Stimulated activated naive CD8-positive, alpha-beta T cell treated with anti-CD3 and anti-CD28 coated beads, Interleukin-15, amount 100 ng/mL, for 72 hours (primary cell): ENCODE results near the gene TCL1B.

Source experiments
- ATAC-seq: fragments of 150-1000 bp; cut with Tn5 transposase; 2 replicates; pipeline ENCODE4 v1.10.0; 2021; ENCODE audit warnings: mild to moderate bottlenecking, moderate library complexity
- DNase-seq, 2 donors: peaks; one replicate each; pipeline ENCODE4 v3.0.0; 2021 to 2022
- H3K27ac Mint-ChIP-seq, 2 donors: one replicate each; pipeline ENCODE4 v1.8.0; 2022; ENCODE audit warnings: mild to moderate bottlenecking in 2 of 2, mixed read lengths in 2 of 2, moderate library complexity in 2 of 2
- H3K27me3 Mint-ChIP-seq: one replicate; pipeline ENCODE4 v1.8.0; 2022; ENCODE audit warnings: mixed read lengths
- H3K4me1 Mint-ChIP-seq: one replicate; pipeline ENCODE4 v1.8.0; 2022; ENCODE audit warnings: mild to moderate bottlenecking, mixed read lengths
- H3K4me3 Mint-ChIP-seq, 2 donors: one replicate each; pipeline ENCODE4 v1.8.0; 2022; ENCODE audit warnings: mild to moderate bottlenecking in 2 of 2, mixed read lengths in 2 of 2, moderate library complexity in 1 of 2
- H3K9me3 Mint-ChIP-seq, 2 donors: one replicate each; pipeline ENCODE4 v1.8.0; 2022; ENCODE audit warnings: mixed read lengths in 2 of 2

The TCL1B gene

GRCh38 chr14:95686935-95687334 is 709 bp downstream of the TCL1B start:
- Mint-ChIP-seq H3K4me1 (no peaks in the 10 kb centered on the region), H3K27ac (no peak overlapping the region), H3K4me3 (no peak overlapping the region), H3K9me3 (no peaks in the 10 kb centered on the region), H3K27me3 (peaks cover 30% of the 10 kb centered on the region)
- DNase-seq, result no peak
- ATAC-seq, result no peak

- peaks cover 40% of the 10 kb centered on the region for H3K27me3 Mint-ChIP-seq
- no peaks in the 10 kb centered on the region for H3K4me1 Mint-ChIP-seq
- H3K27ac Mint-ChIP-seq, result no peak overlapping the region
- no peaks in the 10 kb centered on the region for H3K9me3 Mint-ChIP-seq
- no peak overlapping the region for H3K4me3 Mint-ChIP-seq
- ATAC-seq (no peak), DNase-seq (no peak)
These were observed 3.2 kb downstream of the TCL1B start for GRCh38 chr14:95689441-95689840.

DNA sequence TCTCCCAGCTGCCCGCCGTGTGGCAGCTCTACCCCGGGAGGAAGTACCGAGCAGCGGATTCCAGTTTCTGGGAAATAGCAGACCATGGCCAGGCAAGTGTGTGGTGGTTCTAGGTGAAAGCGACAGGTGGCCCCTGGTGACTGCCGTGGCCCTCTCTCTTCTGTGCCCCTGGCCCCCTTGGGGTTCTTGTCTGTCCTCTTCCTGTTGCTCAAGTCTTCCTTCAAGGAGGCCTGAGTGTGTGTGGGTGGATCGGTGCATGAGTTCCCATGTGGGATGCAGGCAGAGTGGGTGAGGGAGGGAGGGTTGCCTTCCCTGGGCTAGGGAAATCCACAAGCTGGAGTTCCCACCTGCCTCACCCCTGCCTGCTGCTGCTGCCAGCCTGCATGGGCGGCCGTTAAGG is 4.6 kb downstream of the TCL1B start:
- H3K4me3 Mint-ChIP-seq, result no peak overlapping the region
- ATAC-seq, result no peak
- no peak for DNase-seq
- peaks cover 33% of the 10 kb centered on the region for H3K27me3 Mint-ChIP-seq
- H3K27ac Mint-ChIP-seq, result no peak overlapping the region
- H3K4me1 Mint-ChIP-seq, result no peaks in the 10 kb centered on the region
- no peaks in the 10 kb centered on the region for H3K9me3 Mint-ChIP-seq

GRCh38 chr14:95691591-95691990 is 5.4 kb downstream of the TCL1B start:
- no peak for ATAC-seq
- H3K9me3 Mint-ChIP-seq, result no peaks in the 10 kb centered on the region
- DNase-seq, result no peak
- H3K4me3 Mint-ChIP-seq, result no peak overlapping the region
- peaks cover 39% of the 10 kb centered on the region for H3K27me3 Mint-ChIP-seq
- H3K4me1 Mint-ChIP-seq, result no peaks in the 10 kb centered on the region
- H3K27ac Mint-ChIP-seq, result no peak overlapping the region

DNA sequence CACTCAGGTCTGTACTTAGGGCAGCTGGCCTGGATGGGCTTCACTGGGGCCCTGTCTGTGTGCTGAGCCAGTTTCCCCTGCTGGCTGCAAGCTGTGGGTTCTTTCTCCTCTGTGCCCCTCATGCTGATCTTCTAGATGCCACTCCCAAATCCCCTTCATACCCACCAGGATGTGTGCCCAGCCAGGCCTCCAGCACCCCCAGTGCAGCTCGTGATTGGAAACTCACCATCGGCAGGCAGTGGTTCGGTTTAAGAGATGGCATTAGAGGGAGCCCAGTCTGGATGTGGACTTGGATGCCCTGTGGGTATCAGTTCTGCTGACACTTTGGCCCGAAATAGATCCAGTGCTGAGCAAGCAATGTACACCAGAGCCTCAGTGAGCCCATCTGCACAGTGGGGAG is 5.9 kb downstream of the TCL1B start:
- H3K4me1 Mint-ChIP-seq, result no peaks in the 10 kb centered on the region
- ATAC-seq, result no peak
- H3K27ac Mint-ChIP-seq, result no peak overlapping the region
- H3K27me3 Mint-ChIP-seq, result peaks cover 44% of the 10 kb centered on the region
- H3K9me3 Mint-ChIP-seq, result no peaks in the 10 kb centered on the region
- no peak overlapping the region for H3K4me3 Mint-ChIP-seq
- no peak for DNase-seq

DNA sequence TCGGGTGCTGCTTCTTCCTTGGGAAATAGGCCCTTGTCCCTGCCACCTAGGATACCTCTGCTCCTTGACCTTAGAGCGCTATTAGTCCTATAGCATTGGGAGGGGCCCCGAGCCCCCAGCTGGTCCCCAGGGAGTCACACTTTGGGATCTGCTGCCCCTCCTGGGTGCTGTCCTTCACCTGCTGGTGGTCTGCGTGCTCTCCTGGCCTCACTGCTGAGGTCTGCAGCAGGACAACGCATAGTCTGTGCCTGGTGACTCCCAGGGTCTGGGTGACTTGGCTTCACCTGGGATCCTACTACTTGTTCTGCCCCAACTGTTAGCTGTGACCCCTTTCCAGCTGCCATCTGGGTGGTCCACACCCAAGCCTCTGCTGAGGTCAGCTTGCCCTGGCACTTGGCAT is 8.8 kb downstream of the TCL1B start:
- Mint-ChIP-seq H3K27ac (no peak overlapping the region), H3K9me3 (no peaks in the 10 kb centered on the region), H3K4me1 (peaks cover 13% of the 10 kb centered on the region), H3K27me3 (peaks cover 64% of the 10 kb centered on the region), H3K4me3 (no peak overlapping the region)
- DNase-seq (no peak), ATAC-seq (no peak)

GRCh38 chr14:95695913-95696312 is 9.7 kb downstream of the TCL1B start:
- no peak overlapping the region for H3K27ac Mint-ChIP-seq
- no peaks in the 10 kb centered on the region for H3K9me3 Mint-ChIP-seq
- H3K27me3 Mint-ChIP-seq, result peaks cover 68% of the 10 kb centered on the region
- H3K4me3 Mint-ChIP-seq, result no peak overlapping the region
- DNase-seq (no peak), ATAC-seq (no peak)
- H3K4me1 Mint-ChIP-seq, result peaks cover 13% of the 10 kb centered on the region

DNA sequence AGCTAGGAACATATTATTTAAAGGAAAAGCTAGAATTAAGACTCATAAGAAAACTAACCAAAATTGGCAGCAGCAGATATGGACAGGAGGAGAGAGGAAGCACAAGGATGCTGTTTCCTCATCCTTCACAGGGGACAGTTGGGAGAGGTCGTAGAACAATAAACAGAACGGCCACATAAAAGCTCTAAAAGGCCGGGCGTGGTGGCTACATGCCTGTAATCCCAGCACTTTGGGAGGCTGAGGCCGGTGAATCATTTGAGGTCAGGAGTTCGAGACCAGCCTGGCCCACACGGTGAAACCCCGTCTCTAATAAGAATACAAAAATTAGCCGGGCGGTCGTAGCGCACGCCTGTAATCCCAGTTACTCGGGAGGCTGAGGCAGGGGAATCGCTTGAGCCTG is 10.5 kb downstream of the TCL1B start:
- H3K27me3 Mint-ChIP-seq, result peaks cover 72% of the 10 kb centered on the region

DNA sequence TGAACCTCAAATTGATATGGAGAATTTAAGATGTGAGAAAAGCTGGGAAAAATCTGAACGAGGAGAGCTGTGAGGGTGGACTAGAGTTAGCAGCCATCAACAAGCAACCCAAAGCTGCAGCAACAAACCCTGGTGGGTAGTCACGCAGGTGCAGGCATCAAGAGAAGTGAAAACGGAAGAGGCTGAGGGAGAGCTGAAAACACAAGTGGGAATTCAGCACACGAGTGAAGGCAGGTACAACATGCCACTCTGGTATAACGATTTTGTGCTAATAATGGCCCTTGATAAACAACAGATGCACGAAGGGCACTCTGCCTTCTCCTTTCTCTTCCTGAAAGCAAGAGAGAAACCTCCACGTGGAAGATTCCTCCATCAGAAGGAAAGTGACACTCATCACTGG is 11.5 kb downstream of the TCL1B start:
- no peak overlapping the region for H3K27ac Mint-ChIP-seq
- ATAC-seq (no peak), DNase-seq (no peak)
- peaks cover 13% of the 10 kb centered on the region for H3K4me1 Mint-ChIP-seq
- peaks cover 72% of the 10 kb centered on the region for H3K27me3 Mint-ChIP-seq
- no peak overlapping the region for H3K4me3 Mint-ChIP-seq
- no peaks in the 10 kb centered on the region for H3K9me3 Mint-ChIP-seq

More for the DNA sequence above, 10.5 kb downstream of the TCL1B start:
- DNase-seq (no peak), ATAC-seq (no peak)
- Mint-ChIP-seq H3K27ac (no peak overlapping the region), H3K4me3 (no peak overlapping the region), H3K9me3 (no peaks in the 10 kb centered on the region), H3K4me1 (peaks cover 13% of the 10 kb centered on the region)

GRCh38 chr14:95698287-95698686 is 12.1 kb downstream of the TCL1B start:
- ATAC-seq (no peak), DNase-seq (no peak)
- Mint-ChIP-seq H3K4me3 (no peak overlapping the region), H3K9me3 (no peaks in the 10 kb centered on the region), H3K27ac (no peak overlapping the region), H3K4me1 (peaks cover 13% of the 10 kb centered on the region), H3K27me3 (peaks cover 72% of the 10 kb centered on the region)

- H3K27me3 Mint-ChIP-seq, result peaks cover 74% of the 10 kb centered on the region
- no peaks in the 10 kb centered on the region for H3K9me3 Mint-ChIP-seq
- H3K4me3 Mint-ChIP-seq, result peak overlapping the region in 1 of 2 donors; percentile 9
- ATAC-seq (peak; percentile 72), DNase-seq (no peak)
- H3K27ac Mint-ChIP-seq, result peak overlapping the region in 1 of 2 donors; percentile 69
- peaks cover 13% of the 10 kb centered on the region for H3K4me1 Mint-ChIP-seq
These were observed 13.2 kb downstream of the TCL1B start for GRCh38 chr14:95699412-95699811.

DNA sequence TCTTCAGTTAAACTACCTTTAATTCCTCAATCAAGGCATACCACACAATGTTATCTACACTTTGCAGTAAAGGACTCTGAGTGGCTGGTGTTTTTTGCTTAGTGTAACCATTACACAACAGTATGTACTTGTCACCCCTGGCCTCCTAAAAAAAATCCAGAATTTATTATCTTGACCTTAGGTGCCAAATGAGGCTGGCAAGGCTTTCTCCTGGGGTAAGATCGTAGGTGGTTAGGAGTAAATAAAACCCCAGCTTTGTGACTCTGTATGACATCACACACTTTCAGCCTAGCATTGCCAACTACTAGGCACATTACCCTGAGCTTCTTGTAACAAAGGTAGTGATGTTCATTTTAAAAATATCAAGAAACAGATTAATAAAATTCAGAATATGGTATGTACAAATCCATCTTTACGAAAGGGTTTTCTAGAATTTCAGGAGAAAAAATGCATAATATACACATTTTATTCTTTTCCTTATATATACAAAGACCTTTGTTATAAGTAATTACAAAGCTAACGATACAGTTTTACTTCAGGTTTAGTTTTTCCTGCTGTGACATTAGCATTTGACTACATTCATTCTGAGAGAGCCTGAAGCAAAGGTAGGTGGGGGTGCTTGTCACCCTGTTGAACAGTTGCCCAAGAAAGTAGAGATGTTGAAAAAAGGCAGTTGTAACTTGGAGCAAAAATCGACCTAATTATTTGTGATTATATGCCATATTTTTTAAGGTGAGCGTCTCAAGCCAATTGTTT is 14.2 kb downstream of the TCL1B start:
- Mint-ChIP-seq H3K9me3 (no peaks in the 10 kb centered on the region), H3K4me1 (peaks cover 13% of the 10 kb centered on the region), H3K4me3 (no peak overlapping the region), H3K27me3 (peaks cover 80% of the 10 kb centered on the region), H3K27ac (peak overlapping the region in 1 of 2 donors; percentile 69)
- DNase-seq (no peak), ATAC-seq (no peak)

GRCh38 chr14:95701846-95702221 is 15.6 kb downstream of the TCL1B start:
- H3K9me3 Mint-ChIP-seq, result no peaks in the 10 kb centered on the region
- H3K27me3 Mint-ChIP-seq, result peaks cover 79% of the 10 kb centered on the region
- H3K4me1 Mint-ChIP-seq, result peaks cover 13% of the 10 kb centered on the region
- H3K4me3 Mint-ChIP-seq, result no peak overlapping the region
- H3K27ac Mint-ChIP-seq, result peak overlapping the region in 1 of 2 donors; percentile 27
- DNase-seq (no peak), ATAC-seq (no peak)

DNA sequence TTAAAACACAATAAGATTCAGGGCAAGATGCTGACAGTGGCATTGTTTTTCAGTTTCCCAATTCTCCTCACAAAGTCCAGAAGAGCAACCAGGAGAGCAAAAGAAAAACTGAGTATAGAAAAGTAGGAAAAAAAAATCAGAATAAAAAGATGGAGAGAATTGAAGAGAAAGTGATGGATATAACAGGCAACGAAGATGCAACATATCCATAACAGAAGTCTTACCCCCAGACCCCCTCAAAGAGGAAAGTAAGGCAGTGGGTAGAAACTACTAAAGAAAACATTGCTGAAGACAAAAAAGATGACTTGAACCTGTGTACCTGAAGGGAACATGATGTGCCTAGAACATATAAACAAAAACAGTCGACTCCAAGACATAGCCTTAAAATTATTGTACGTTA is 17.1 kb downstream of the TCL1B start:
- Mint-ChIP-seq H3K27ac (peak overlapping the region in 1 of 2 donors; percentile 5), H3K27me3 (peaks cover 73% of the 10 kb centered on the region), H3K9me3 (no peaks in the 10 kb centered on the region), H3K4me3 (no peak overlapping the region), H3K4me1 (peaks cover 13% of the 10 kb centered on the region)
- ATAC-seq (no peak), DNase-seq (no peak)

GRCh38 chr14:95703805-95704204 is 17.6 kb downstream of the TCL1B start:
- H3K27ac Mint-ChIP-seq, result no peak overlapping the region
- ATAC-seq, result no peak
- peaks cover 12% of the 10 kb centered on the region for H3K4me1 Mint-ChIP-seq

DNA sequence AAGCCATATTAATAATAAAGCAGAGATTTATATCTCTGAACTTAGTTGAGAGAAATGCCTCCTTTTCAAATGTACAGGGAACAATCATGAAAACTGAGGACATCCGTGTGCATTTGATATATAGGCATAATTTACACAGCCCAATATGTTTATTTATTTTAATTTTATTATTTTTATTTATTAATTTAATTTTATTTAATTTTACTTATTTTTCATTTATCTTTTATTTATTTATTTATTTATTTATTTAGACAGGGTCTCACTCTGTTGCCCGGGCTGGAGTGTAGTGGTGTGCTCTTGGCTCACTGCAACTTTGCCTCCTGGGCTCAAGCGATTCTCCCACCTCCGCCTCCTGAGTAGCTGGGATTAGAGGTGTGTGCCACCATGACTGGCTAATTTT is 19.3 kb downstream of the TCL1B start:
- no peak overlapping the region for H3K4me3 Mint-ChIP-seq
- no peak for DNase-seq
- peaks cover 77% of the 10 kb centered on the region for H3K27me3 Mint-ChIP-seq
- ATAC-seq, result no peak
- H3K4me1 Mint-ChIP-seq, result no peaks in the 10 kb centered on the region
- H3K9me3 Mint-ChIP-seq, result no peaks in the 10 kb centered on the region
- H3K27ac Mint-ChIP-seq, result no peak overlapping the region

More at GRCh38 chr14:95703805-95704204, 17.6 kb downstream of the TCL1B start:
- H3K27me3 Mint-ChIP-seq, result peaks cover 73% of the 10 kb centered on the region
- no peak overlapping the region for H3K4me3 Mint-ChIP-seq
- no peaks in the 10 kb centered on the region for H3K9me3 Mint-ChIP-seq
- DNase-seq, result no peak

- Mint-ChIP-seq H3K4me3 (no peak overlapping the region), H3K9me3 (no peaks in the 10 kb centered on the region), H3K27ac (no peak overlapping the region), H3K27me3 (peaks cover 71% of the 10 kb centered on the region), H3K4me1 (no peaks in the 10 kb centered on the region)
- ATAC-seq (no peak), DNase-seq (no peak)
These were observed 21.1 kb downstream of the TCL1B start for GRCh38 chr14:95707327-95707726.
